Smooth muscle cell (in vitro differentiated cells): Measurements from ENCODE around the gene TBL1X. TPM values are rescaled to one million over a fixed set of nuclear protein-coding genes. Genes with fewer than 3 reads are reported as not detected.

ENCODE experiments used
- DNase-seq: peaks from one replicate; lab custom pipeline; 2025; ENCODE audit not compliant: unreplicated experiment; lab: John Stamatoyannopoulos, UW
- H2AFZ ChIP-seq: fragments of 200-600 bp; sonication (generic); 2 replicates; pipeline ENCODE4 v1.6.0; 2016; ENCODE audit warnings: antibody characterized with exemption, low read depth, mild to moderate bottlenecking
- H3F3A ChIP-seq: fragments of 200-600 bp; sonication (generic); 2 replicates; pipeline ENCODE4 v1.6.0; 2017; ENCODE audit warnings: antibody characterized with exemption, low read depth
- H3K27ac ChIP-seq: fragments of 200-600 bp; sonication (generic); 2 replicates; pipeline ENCODE4 v1.5.1; 2016; ENCODE audit warnings: low read depth, mild to moderate bottlenecking
- H3K27me3 ChIP-seq: fragments of 200-600 bp; sonication (generic); 2 replicates; pipeline ENCODE4 v1.6.1; 2016; ENCODE audit warnings: low read depth, mild to moderate bottlenecking
- H3K36me3 ChIP-seq: fragments of 200-600 bp; sonication (generic); 2 replicates; pipeline ENCODE4 v1.5.1; 2016; ENCODE audit warnings: low read depth
- H3K4me1 ChIP-seq: fragments of 200-600 bp; sonication (generic); 2 replicates; pipeline ENCODE4 v1.5.1; 2016; ENCODE audit warnings: low read depth
- H3K4me2 ChIP-seq: fragments of 200-600 bp; sonication (generic); 2 replicates; pipeline ENCODE4 v1.6.0; 2016; ENCODE audit warnings: mild to moderate bottlenecking
- H3K4me3 ChIP-seq: fragments of 200-600 bp; sonication (generic); 2 replicates; pipeline ENCODE4 v1.5.1; 2016; ENCODE audit warnings: mild to moderate bottlenecking
- H3K79me2 ChIP-seq: fragments of 200-600 bp; sonication (generic); 2 replicates; pipeline ENCODE4 v1.6.0; 2016; ENCODE audit warnings: low read depth, mild to moderate bottlenecking
- H3K9ac ChIP-seq: fragments of 200-600 bp; sonication (generic); 2 replicates; pipeline ENCODE4 v1.6.0; 2016; ENCODE audit warnings: low read depth
- H3K9me3 ChIP-seq: fragments of 200-600 bp; sonication (generic); replicated peaks from 2 replicates; pipeline ENCODE4 v1.5.1; 2016; ENCODE audit warnings: low read depth
- H4K20me1 ChIP-seq: fragments of 200-600 bp; sonication (generic); 2 replicates; pipeline ENCODE4 v1.6.0; 2016; ENCODE audit warnings: low read depth
- CTCF ChIP-seq: fragments of 200-600 bp; sonication (generic); IDR thresholded peaks from 2 replicates; pipeline ENCODE4 v1.5.1; 2017; ENCODE audit warnings: borderline replicate concordance, mild to moderate bottlenecking, antibody characterized with exemption; ENCODE audit not compliant: insufficient read depth, poor library complexity, severe bottlenecking
- whole genome bisulfite sequencing: methylation state at CpG from one replicate; pipeline ENCODE4 v1.1.7; 2016; ENCODE audit warnings: low lambda C conversion rate; 5-methylcytosine and 5-hydroxymethylcytosine counted together
- polyA plus RNA-seq: library from polyadenylated mRNA; unstranded; fragments of >200 nt; fragmentation: Nextera tagmentation; extraction: Ambion mirVana; gene quantifications from 2 replicates; pipeline ENCODE4 v1.2.1, GENCODE V29; 2016
- total RNA-seq: library from RNA; depleted of rRNA; stranded (reverse); fragments of >200 nt; gene quantifications from 2 replicates; pipeline ENCODE4 v1.2.3, GENCODE V29; 2014

The TBL1X gene
- total and polyA plus RNA-seq, 2 experiments from 2014 or later = 9.0 to 9.8 TPM

- WGBS = 64% methylated on average over 20 of the region's 20 CpGs
- DNase-seq = no peak
- no peaks in the 10 kb centered on the region for H3F3A ChIP-seq
- H3K9ac ChIP-seq = no peak overlapping the region
- H2AFZ ChIP-seq = no peak overlapping the region
- no peak overlapping the region for H3K4me2 ChIP-seq
- H3K27ac ChIP-seq = no peak overlapping the region
- TF ChIP-seq CTCF = no peak
- no peaks in the 10 kb centered on the region for H3K27me3 ChIP-seq
- H3K4me3 ChIP-seq = no peak overlapping the region
- H3K36me3 ChIP-seq = no peaks in the 10 kb centered on the region
- no peaks in the 10 kb centered on the region for H3K4me1 ChIP-seq
- H3K9me3 ChIP-seq = no peaks in the 10 kb centered on the region
- H3K79me2 ChIP-seq = peaks cover 5% of the 10 kb centered on the region
- H4K20me1 ChIP-seq = peaks cover 24% of the 10 kb centered on the region
Measured at GRCh38 chrX:9578083-9578779, 113.4 kb downstream of the TBL1X start.

GRCh38 chrX:9581771-9582385 lies 117.0 kb downstream of the TBL1X start:
- no peak overlapping the region for H3K4me3 ChIP-seq
- 77% methylated on average over 8 of the region's 8 CpGs for WGBS

GRCh38 chrX:9582956-9583355 lies 118.1 kb downstream of the TBL1X start:
- Histone ChIP-seq H3F3A (no peaks in the 10 kb centered on the region), H4K20me1 (peaks cover 22% of the 10 kb centered on the region), H3K36me3 (no peaks in the 10 kb centered on the region), H3K27ac (no peak overlapping the region), H3K27me3 (no peaks in the 10 kb centered on the region), H3K79me2 (peaks cover 5% of the 10 kb centered on the region), H2AFZ (no peak overlapping the region), H3K4me1 (no peaks in the 10 kb centered on the region), H3K4me3 (no peak overlapping the region), H3K9ac (no peak overlapping the region), H3K4me2 (no peak overlapping the region), H3K9me3 (no peaks in the 10 kb centered on the region)
- WGBS = 69% methylated on average over 3 of the region's 3 CpGs
- no peak for DNase-seq
- no peak for TF ChIP-seq CTCF

More at GRCh38 chrX:9581771-9582385, 117.0 kb downstream of the TBL1X start:
- Histone ChIP-seq H3K4me1 (no peaks in the 10 kb centered on the region), H3F3A (no peaks in the 10 kb centered on the region), H3K36me3 (no peaks in the 10 kb centered on the region), H3K9me3 (no peaks in the 10 kb centered on the region), H4K20me1 (peaks cover 29% of the 10 kb centered on the region), H3K79me2 (peaks cover 5% of the 10 kb centered on the region), H3K27me3 (no peaks in the 10 kb centered on the region), H2AFZ (no peak overlapping the region), H3K27ac (no peak overlapping the region), H3K9ac (no peak overlapping the region), H3K4me2 (no peak overlapping the region)
- TF ChIP-seq CTCF = no peak
- no peak for DNase-seq

- WGBS = 81% methylated on average over 14 of the region's 14 CpGs
- Histone ChIP-seq H2AFZ (no peak overlapping the region), H3K27ac (no peak overlapping the region)
Measured at GRCh38 chrX:9586992-9587392, 122.1 kb downstream of the TBL1X start.

More at GRCh38 chrX:9586992-9587392, 122.1 kb downstream of the TBL1X start:
- Histone ChIP-seq H3K4me1 (no peaks in the 10 kb centered on the region), H3K4me3 (no peak overlapping the region), H3K9me3 (no peaks in the 10 kb centered on the region), H3F3A (no peaks in the 10 kb centered on the region), H3K9ac (no peak overlapping the region), H4K20me1 (peaks cover 5% of the 10 kb centered on the region), H3K79me2 (peaks cover 5% of the 10 kb centered on the region), H3K4me2 (no peak overlapping the region), H3K27me3 (no peaks in the 10 kb centered on the region), H3K36me3 (no peaks in the 10 kb centered on the region)
- TF ChIP-seq CTCF = no peak
- no peak for DNase-seq
